HG02610 (cell line): ENCODE measurements around the gene ELF3.
"Not testable (repeated sequence)": the region's sequence is repeated elsewhere in the genome, so short reads cannot be mapped to it uniquely, and the experiment has no call there.

Experiments used
- ATAC-seq: cut with Tn5 transposase; IDR thresholded peaks from one replicate; pipeline ENCODE4 v1.9.1; 2021; ENCODE audit warnings: mild to moderate bottlenecking, moderate library complexity; ENCODE audit not compliant: unreplicated experiment

ELF3 gene

DNA sequence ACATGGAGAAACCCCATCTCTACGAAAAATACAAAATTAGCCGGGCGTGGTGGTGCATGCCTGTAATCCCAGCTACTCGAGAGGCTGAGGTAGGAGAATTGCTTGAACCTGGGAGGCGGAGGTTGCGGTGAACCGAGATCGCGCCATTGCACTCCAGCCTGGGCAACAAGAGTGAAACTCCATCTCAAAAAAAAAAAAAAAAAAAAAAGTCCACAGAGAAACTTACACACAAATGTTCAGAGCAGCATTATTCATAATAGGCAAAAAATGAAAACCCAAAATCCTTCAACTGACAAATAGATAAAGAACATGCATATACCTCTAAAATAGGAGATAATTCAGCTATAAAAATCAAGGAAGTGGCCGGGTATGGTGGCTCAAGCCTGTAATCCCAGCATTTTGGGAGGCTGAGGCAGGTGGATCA is 54.5 kb downstream of the ELF3 start:
- not testable (repeated sequence) for ATAC-seq
